SKM-1 (cell line): ENCODE results near the gene MGAT5B.

Experiments
- DNase-seq: peaks from one replicate; lab custom pipeline; 2025; ENCODE audit not compliant: unreplicated experiment; lab: John Stamatoyannopoulos, UW

Gene MGAT5B

DNA sequence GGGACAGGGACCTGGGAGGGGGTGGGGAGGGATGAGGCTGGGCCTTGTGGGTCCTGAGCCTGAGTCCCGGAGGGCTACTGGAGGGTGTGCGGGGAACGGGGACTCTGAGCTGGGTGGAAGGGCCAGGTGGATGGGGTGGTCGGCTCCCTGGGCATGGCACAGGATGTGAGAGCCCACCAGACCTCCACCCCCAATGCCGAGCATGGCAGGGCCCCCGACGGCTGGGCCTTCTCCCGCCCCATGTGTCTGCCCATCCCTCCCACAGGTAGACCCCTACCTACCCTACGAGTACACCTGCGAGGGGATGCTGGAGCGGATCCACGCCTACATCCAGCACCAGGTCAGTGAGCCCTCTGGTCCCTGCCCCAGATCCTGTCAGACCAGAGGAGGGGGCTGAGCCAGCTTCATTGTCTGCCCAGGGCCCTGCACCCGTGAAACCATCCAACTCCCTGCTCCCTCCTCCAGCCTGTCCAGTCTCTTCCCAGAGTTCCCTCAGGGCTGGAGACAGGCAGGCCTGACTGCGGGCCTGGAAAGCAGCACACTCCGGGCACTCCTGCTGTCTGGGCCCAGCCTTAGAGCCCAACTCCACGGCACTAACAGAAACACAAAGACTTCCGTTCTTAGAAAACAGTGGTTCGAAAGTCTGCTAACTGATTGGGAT is 78.0 kb downstream of the MGAT5B start:
- no peak for DNase-seq

DNA sequence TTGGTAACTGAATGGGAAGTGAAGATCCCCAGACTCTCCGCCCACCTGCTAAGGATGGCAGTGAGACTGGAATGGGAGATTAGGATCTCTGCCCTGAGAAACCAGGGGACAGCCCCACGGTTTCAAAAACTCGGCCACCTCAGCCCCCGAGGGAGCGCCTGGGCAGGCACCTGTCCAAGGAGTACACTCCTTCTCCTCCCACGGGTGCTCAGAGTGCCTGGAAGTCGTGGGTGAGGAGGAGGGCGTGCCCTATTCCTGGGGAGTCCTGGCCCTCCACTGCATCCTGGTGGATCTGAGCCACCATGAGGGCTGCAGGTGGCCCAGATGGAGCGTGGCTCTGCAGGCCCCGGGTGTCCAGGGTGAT is 78.5 kb downstream of the MGAT5B start:
- no peak for DNase-seq

DNA sequence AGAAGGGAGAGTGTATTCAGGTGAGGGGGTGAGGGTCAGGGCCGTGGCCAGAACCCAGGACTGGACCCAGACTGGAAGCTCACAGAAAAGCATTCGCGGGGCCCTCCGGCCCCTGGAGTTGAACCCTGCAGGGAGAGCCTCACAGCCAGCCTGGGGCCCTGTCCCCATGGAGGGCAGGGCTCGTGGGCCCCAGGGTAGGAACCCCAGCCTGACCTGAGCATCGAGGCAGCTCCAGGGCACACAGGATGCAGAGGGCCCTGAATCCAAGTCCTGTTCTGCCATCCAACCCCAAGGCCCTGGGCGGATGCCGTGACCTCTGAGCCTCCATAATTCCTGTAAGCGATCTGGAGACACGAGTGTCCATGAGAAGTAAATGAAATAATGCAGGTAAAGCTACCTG is 79.1 kb downstream of the MGAT5B start:
- DNase-seq = no peak

DNA sequence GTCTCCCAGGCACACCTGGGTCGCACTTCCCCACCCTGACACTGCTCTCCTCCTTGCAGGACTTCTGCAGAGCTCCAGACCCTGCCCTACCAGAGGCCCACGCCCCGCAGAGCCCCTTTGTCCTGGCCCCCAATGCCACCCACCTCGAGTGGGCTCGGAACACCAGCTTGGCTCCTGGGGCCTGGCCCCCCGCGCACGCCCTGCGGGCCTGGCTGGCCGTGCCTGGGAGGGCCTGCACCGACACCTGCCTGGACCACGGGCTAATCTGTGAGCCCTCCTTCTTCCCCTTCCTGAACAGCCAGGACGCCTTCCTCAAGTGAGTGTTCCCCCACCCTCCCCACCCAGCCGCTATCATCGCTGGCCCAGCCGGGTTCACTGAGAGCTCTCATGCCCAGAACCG is 79.6 kb downstream of the MGAT5B start:
- DNase-seq = no peak

DNA sequence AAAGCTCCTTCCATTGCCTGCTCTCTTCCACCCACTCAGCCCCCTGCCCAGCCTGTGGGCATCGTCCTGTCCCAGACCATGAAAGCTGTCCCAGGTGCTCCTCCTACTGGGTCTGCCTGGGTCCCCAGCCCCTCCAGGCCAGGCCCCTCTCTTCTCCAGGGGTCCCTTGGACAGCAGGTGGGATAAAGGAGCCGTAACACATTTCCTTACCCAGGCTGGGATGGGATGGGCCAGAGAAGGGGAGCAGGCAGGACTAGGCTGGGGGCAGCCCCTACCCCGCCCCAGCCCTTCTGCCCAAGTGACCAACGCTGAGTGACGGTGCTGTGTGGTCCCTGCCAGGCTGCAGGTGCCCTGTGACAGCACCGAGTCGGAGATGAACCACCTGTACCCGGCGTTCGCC is 80.1 kb downstream of the MGAT5B start:
- no peak for DNase-seq

DNA sequence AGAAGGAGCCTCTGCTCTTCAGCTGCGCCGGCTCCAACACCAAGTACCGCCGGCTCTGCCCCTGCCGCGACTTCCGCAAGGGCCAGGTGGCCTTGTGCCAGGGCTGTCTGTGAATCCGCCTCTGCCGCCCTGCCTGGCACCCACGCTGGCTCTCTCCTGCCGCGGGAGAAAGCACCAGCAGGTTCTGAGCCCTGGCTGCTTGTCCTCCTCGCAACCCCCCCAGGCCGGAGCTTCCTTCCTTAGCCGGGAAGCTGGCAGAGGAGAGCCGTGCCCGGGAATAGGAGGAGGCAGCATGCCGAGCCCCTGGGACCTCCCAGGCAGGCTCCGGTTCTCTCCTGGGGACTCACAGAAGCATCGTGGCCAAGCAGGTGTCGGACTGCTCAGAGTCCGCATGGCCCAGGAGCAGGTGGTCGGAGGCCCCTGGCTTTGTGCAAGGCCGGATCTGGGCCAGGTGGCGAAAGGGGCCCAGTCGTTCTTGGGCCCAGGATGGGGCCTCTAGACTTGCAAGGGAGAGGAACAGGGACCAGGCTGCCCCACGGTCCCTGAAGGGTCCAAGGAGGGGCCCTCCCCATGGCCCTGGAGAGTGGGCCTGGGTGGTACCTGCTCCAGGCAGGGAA is 80.6 kb downstream of the MGAT5B start:
- DNase-seq = no peak

DNA sequence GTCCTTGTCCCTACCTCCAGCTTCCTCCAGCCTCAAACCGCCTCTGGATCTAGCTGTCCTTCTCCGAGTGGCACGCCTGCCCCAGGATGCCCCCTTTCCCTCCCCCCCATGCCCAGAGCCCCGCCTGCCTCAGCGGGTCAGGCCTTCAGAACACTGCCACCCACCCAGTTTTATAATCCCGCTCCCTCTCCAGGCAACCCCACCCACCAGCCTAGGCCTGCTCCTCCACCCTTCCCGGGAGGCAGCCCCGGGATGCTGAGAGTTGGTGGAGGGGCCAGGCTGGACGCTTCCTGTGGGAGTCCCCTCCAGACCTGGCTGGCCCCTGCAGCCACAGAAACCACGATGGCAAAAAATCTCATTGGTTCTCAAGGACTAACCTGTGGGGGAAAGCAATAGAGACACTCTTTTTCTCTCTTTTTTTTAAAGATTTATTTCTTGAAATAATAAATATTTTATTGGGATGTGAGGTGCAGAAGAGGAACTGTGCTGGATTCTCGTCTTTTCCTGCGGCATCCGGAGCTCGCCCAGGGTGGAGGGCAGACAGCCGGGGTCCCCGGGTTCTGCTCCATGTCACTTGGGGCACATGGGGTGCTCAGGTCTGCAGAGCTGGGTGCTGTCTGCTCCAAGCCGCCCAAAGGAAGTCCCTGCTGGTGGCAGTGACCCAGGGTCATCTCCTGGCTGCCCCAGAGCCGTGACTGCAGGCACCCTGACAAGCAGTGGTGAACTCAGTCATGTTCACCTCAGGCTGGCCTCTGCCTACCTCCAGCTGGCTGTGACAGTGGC is 81.9 kb downstream of the MGAT5B start:
- DNase-seq = no peak

DNA sequence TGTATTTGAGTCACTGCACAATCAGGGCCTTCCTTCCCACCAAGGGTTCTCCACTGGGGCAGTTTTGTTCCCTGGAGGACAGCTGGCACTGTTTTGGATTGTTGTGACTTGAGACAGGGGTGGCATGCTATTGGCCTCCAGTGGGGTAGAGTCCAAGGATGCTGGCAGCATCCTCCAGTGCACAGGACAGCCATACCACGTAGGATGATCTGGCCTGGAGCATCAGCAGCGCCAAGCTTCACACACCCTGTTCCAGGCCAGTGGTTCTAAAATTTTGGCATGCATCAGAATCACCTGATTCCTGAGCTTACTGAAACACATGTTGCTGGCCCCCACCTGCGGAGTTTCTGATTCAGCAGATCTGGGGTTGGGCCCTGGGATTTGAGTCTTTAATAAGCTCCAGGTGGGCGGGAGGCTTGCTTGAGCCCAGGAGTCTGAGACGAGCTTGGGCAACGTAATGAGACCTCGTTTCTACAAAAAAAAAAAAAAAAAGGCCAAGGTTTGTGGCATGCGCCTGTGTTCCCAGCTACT is 83.2 kb downstream of the MGAT5B start:
- DNase-seq = no peak

DNA sequence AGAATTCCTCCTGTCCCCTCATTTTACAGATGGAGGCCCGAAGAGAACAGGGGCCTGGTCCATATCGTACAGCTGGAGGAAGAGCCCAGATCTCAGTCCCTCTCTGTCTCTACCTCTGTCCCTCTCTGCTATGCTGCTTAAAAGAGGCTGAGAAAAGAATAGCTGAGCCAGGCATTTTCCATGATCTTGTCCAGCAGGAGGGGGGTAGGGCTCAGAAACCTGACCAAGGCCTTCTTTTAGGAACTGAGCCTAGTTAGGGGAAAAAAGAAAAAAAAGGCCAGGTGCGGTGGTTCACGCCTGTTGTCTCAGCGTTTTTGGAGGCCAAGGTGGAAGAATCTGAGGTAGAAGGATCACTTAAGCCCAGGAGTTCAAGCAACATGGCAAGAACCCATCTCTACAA is 84.2 kb downstream of the MGAT5B start:
- DNase-seq = no peak

DNA sequence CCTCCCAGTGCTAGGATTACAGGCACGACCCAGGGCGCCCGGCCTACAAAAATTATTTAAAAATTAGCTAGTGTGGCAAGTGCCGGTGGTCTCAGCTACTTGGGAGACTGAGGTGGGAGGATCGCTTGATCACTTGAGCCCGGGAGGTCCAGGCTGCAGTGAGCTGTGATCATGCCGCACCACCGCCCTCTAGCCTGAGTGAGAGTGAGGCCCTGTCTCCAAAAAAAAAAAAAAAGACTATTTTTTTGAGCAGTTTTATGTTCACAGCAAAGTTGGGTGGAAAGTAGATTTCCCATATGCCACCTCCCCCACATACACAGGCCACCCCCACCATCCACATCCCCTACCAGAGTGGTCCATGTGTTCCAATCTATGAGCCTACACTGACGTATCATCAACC is 84.9 kb downstream of the MGAT5B start:
- no peak for DNase-seq

DNA sequence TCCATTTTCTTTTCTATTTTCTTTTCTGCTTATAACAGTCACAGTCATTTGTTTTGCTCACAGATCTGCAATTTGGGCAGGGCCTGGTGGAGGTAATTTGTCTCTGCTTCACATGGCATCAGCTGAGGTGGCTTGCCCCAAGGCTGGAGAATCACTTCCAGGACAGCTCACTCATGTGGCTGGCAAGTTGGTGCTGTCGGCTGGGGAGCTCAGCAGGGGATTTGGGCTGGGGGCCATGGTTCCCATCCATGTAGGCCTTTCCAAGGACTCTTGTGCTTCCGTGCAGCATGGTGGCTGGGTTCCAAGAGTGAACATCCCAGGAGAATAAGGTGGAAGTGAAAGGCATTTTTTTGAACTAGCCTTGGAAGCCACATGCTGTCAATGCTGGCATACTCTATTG is 85.7 kb downstream of the MGAT5B start:
- no peak for DNase-seq

DNA sequence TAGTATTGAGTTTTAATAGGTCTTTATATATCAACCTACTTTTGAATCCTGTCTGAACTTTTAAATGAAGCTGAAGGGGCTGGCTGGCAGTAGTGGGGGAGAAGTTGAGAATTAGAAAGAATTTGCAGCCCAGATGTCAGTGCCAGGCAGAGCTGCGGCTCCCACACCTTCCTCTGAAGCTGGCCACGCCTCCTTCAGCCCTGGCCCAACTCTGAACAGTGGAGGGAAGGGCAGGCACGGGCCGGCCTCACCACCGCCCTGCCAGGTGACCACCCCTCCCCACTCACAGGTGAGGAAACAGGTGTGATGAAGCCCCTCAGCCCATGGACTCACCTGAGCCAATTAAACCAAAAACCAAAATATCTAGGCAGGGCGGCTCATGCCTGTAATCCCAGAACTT is 87.0 kb downstream of the MGAT5B start:
- no peak for DNase-seq

DNA sequence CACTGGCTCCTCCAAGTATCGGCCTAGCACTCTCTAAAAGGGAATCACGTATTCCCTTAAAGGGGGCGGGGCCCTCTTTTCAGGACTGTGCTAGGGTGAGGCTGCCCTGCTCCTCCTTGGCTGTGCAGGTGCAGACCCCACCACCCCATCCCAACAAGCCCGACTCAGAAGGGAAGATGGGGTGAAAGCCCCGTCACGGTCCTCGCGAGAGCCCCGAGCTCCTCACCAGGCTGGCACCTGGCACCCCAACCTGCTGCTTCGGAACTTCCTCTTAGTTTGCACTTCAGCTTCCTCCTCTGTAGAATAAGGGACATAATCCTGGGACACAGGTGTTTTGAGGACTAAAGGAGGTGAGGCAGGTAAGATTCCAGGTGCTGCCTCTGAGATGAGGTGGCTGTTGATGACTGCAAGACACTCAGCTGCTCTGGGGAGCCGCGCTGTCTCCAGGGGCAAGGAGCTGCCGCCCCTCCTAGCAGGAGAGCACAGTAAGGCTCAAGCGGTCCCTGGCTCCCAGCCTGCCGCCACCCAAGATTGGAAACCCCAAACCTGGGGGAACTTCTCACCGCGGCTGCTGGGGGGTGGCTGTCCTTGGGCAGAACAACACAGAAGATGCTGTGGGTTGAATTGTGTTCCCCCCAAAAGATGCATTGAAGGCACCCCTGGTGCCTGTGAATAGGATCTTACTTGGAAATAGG is 88.8 kb downstream of the MGAT5B start:
- DNase-seq = no peak

DNA sequence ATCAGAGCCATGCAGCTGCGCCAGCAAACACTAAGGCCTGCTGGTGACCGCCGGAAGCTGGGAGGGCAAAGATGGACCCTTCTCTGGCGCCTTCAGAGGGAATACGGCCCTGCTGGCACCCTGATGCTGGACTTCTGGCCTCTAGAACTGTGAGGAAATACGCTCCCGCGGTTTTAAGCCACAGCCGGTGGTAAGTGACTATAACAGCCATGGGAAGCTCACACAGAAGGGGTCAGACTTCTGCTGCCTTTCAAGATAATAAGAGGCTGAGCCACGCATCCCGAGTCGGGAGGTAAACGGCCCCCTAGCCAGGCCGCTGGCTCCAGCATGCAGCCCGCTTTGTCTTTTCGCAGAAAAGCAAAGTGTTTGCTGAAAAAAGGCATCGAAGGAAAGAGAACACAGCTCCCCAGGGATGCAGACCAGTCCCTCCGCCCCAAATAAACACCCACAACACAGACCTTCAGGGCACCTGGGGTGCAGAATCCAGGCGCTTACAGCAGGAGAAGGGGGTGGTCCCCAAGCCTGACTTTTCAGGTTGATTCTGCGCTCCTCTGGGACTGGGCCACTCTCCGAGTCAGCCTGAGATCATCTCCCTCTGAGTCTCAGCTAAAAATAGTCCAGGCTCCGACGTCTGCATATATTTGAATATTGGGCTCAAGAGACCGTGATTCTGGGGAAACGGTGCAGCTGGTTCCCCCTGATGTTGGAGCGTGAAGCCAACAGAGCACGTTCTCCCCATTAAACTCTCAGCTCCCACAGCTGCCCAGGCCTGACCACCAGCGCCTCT is 89.7 kb downstream of the MGAT5B start:
- no peak for DNase-seq

DNA sequence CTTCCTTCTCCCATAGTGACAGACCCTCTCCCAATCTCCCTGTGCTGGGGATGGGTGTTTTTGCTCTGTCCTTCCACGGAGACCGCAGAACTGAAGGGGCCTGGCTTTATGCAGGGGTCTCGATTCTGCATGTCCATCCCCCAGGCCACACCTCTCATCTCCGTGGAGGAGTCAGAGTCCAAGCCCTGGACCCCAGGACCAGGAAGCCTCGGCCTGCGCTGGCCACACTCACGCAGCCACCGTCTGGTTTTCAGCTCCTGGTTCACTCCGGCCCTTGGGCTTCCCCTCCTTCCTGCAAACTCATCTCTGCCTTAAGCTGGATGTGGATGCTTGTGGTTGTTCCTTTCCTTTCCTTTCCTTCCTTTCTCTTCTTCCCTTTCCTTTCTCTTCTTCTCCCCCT is 90.8 kb downstream of the MGAT5B start:
- no peak for DNase-seq

DNA sequence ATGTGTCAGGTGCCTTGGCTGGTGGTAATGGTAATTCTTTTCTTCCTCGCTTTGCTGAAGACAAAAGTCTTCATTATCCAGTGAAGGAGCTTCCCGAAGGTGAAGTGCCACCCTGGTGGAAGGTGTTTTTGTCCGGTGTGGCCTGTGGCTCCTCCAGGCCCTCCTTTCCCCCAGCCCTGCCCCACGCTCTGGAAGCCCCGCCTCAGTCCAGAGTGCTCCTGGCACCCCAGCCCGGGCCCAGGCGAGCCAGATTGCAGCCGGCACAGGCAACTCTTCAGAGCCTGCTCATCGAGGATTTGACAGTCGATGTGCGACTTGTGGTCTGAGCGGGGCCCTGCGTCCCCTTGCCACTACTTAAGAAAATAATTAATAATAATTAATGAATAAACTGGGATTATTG is 93.7 kb downstream of the MGAT5B start:
- DNase-seq = no peak

DNA sequence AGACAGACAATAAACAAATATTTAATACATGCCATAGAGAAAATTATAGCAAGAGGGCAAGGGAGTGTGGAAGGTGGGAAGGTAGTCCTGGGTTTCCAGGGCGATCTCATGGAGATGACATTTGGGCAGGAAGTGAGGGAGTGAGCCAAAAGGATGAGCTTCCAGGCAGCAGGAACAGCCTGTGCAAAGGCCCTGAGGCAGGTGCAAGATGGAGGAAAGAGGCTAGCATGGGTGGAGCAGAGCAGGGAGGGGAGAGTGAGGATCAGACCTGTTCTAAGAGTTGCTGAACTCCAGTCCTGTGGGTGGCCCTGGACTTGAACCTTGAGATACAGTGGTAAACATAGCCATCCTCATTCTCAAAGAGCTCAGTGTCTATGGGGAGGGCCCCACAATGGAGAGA is 94.7 kb downstream of the MGAT5B start:
- DNase-seq = no peak

DNA sequence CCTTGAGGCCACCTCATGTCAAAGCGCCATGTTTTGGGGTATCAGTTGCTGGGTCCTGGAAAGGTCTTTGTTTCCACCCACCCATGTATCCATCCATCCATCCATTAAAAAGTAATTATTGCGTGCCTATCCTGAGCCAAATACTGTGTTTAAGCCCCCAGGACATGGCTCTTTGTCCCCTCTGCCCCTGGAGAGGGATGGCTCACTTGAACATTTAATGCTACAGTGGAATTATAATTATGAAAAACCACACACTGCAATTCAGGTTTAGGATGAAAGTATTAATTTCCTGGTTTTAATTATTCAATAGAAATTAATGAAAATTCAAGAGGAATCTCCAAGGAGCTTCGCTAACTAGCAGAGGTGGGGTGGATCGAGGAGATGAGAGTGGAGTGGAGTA is 97.8 kb downstream of the MGAT5B start:
- no peak for DNase-seq

DNA sequence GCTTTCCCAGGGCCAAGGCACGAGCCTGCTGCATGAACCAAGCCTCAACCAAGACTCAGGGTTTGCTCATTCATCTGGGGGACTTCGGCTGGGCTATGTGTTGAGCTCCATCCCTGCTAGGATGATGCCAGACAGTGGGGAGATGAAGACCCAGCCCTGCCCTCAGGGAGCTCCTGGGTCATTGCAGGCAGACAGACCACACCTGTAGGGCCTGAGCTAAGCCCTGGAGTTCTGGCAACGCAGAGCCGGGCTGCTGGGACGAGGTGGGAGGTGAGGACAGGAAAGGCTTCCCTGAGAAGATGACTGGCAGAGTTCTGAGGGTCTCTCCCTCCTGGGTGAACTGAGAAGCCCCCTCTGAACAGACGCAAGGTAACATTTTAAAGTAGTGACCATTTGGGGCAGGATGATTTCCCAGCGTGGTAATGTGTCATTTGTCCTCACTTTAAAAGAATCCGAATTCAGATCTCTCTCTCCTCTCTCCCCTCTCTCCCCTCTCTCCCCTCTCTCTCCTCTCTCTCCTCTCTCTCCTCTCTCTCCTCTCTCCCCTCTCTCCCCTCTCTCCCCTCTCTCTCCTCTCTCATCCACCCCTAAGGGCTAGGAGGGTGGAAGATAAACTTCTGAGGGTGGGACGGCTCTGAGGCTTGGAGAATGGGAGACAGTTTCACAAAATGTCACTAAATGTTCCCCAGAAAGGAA is 98.4 kb downstream of the MGAT5B start:
- DNase-seq = no peak

DNA sequence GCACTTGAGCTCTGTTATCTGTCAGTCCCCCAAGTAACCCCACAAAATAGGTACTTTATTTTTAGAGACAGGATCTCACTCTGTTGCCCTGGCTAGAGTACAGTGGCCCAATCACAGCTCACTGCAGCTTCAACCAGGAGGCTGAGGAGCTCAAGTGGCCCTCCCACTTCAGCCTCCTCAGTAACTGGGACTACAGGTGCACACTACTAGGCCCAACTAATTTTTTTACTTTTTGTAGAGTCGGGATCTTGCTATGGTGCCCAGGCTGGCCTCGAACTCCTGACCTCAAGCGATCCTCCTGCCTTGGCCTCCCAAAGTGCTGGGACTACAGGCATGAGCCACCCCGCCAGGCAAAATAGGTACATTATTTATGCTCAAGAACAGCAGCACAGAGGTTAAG is 99.6 kb downstream of the MGAT5B start:
- no peak for DNase-seq
